ENCODE results near the gene WRAP53. TPM values are rescaled to one million over a fixed set of nuclear protein-coding genes. Genes with fewer than 3 reads are reported as not detected.

Gene WRAP53
- total RNA-seq, 1 donor from 2014 or later: 7.3 TPM

GRCh38 chr17:7700510-7700909 lies 12.2 kb downstream of the WRAP53 start:
- H3K4me3 ChIP-seq (ENCODE audit: low read length in 3 of 3): no peak overlapping the region
- H3K27ac ChIP-seq (ENCODE audit: low read depth, low read length): no peak overlapping the region
- no peaks in the 10 kb centered on the region for H3K9me3 ChIP-seq (ENCODE audit: control insufficient read depth in 3 of 3, low read length in 3 of 3)
- peaks cover 24 to 30% (median 26%) of the 10 kb centered on the region in 3 donors for H3K27me3 ChIP-seq (ENCODE audit: control insufficient read depth in 3 of 3, insufficient read depth in 3 of 3, low read length in 3 of 3)
- peaks cover 0 to 4% (median 0%) of the 10 kb centered on the region in 3 donors for H3K4me1 ChIP-seq (ENCODE audit: control insufficient read depth in 3 of 3, insufficient read depth in 3 of 3, low read length in 3 of 3)
- H3K9ac ChIP-seq (ENCODE audit: low read depth in 1 of 3, low read length in 3 of 3): no peak overlapping the region
- peaks cover 15 to 19% (median 17%) of the 10 kb centered on the region in 3 donors for H3K36me3 ChIP-seq (ENCODE audit: control insufficient read depth in 3 of 3, insufficient read depth in 3 of 3, low read length in 3 of 3)

GRCh38 chr17:7701681-7702080 lies 13.4 kb downstream of the WRAP53 start:
- Histone ChIP-seq H3K36me3 (ENCODE audit: control insufficient read depth in 3 of 3, insufficient read depth in 3 of 3, low read length in 3 of 3) (peaks cover 11 to 19% (median 14%) of the 10 kb centered on the region in 3 donors), H3K27me3 (ENCODE audit: control insufficient read depth in 3 of 3, insufficient read depth in 3 of 3, low read length in 3 of 3) (peaks cover 36 to 42% (median 38%) of the 10 kb centered on the region in 3 donors), H3K9me3 (ENCODE audit: control insufficient read depth in 3 of 3, low read length in 3 of 3) (no peaks in the 10 kb centered on the region)

GRCh38 chr17:7702776-7703175 lies 14.5 kb downstream of the WRAP53 start:
- peaks cover 46 to 51% (median 49%) of the 10 kb centered on the region in 3 donors for H3K27me3 ChIP-seq (ENCODE audit: control insufficient read depth in 3 of 3, insufficient read depth in 3 of 3, low read length in 3 of 3)
- no peaks in the 10 kb centered on the region for H3K9me3 ChIP-seq (ENCODE audit: control insufficient read depth in 3 of 3, low read length in 3 of 3)
- H3K27ac ChIP-seq (ENCODE audit: low read depth, low read length): no peak overlapping the region
- peaks cover 11 to 19% (median 14%) of the 10 kb centered on the region in 3 donors for H3K36me3 ChIP-seq (ENCODE audit: control insufficient read depth in 3 of 3, insufficient read depth in 3 of 3, low read length in 3 of 3)
- no peak overlapping the region for H3K4me3 ChIP-seq (ENCODE audit: low read length in 3 of 3)
- peaks cover 0 to 4% (median 0%) of the 10 kb centered on the region in 3 donors for H3K4me1 ChIP-seq (ENCODE audit: control insufficient read depth in 3 of 3, insufficient read depth in 3 of 3, low read length in 3 of 3)
- H3K9ac ChIP-seq (ENCODE audit: low read depth in 1 of 3, low read length in 3 of 3): no peak overlapping the region

More at GRCh38 chr17:7701681-7702080, 13.4 kb downstream of the WRAP53 start:
- peaks cover 0 to 4% (median 0%) of the 10 kb centered on the region in 3 donors for H3K4me1 ChIP-seq (ENCODE audit: control insufficient read depth in 3 of 3, insufficient read depth in 3 of 3, low read length in 3 of 3)
- H3K4me3 ChIP-seq (ENCODE audit: low read length in 3 of 3): no peak overlapping the region
- no peak overlapping the region for H3K9ac ChIP-seq (ENCODE audit: low read depth in 1 of 3, low read length in 3 of 3)
- no peak overlapping the region for H3K27ac ChIP-seq (ENCODE audit: low read depth, low read length)

- H3K9me3 ChIP-seq (ENCODE audit: control insufficient read depth in 3 of 3, low read length in 3 of 3): no peaks in the 10 kb centered on the region
- H3K27me3 ChIP-seq (ENCODE audit: control insufficient read depth in 3 of 3, insufficient read depth in 3 of 3, low read length in 3 of 3): peaks cover 53 to 57% (median 55%) of the 10 kb centered on the region in 3 donors
- no peak overlapping the region for H3K27ac ChIP-seq (ENCODE audit: low read depth, low read length)
- no peak overlapping the region for H3K9ac ChIP-seq (ENCODE audit: low read depth in 1 of 3, low read length in 3 of 3)
- peaks cover 0 to 4% (median 0%) of the 10 kb centered on the region in 3 donors for H3K4me1 ChIP-seq (ENCODE audit: control insufficient read depth in 3 of 3, insufficient read depth in 3 of 3, low read length in 3 of 3)
- H3K4me3 ChIP-seq (ENCODE audit: low read length in 3 of 3): no peak overlapping the region
- H3K36me3 ChIP-seq (ENCODE audit: control insufficient read depth in 3 of 3, insufficient read depth in 3 of 3, low read length in 3 of 3): peaks cover 11 to 19% (median 14%) of the 10 kb centered on the region in 3 donors
These were observed 15.6 kb downstream of the WRAP53 start for GRCh38 chr17:7703584-7704479.

GRCh38 chr17:7704601-7705268 lies 16.5 kb downstream of the WRAP53 start, which contains the start of gene EFNB3:
Gene EFNB3, plus strand, starts transcription at chr17:7705202. Its CDS starts 397 bp downstream, at chr17:7705599.
- Histone ChIP-seq H3K4me1 (ENCODE audit: control insufficient read depth in 3 of 3, insufficient read depth in 3 of 3, low read length in 3 of 3) (peaks cover 0 to 4% (median 0%) of the 10 kb centered on the region in 3 donors), H3K27ac (ENCODE audit: low read depth, low read length) (no peak within 1 kb of the TSS), H3K36me3 (ENCODE audit: control insufficient read depth in 3 of 3, insufficient read depth in 3 of 3, low read length in 3 of 3) (peaks cover 11 to 19% (median 14%) of the 10 kb centered on the region in 3 donors), H3K27me3 (ENCODE audit: control insufficient read depth in 3 of 3, insufficient read depth in 3 of 3, low read length in 3 of 3) (peaks cover 53 to 57% (median 55%) of the 10 kb centered on the region in 3 donors), H3K9me3 (ENCODE audit: control insufficient read depth in 3 of 3, low read length in 3 of 3) (no peaks in the 10 kb centered on the region), H3K4me3 (ENCODE audit: low read length in 3 of 3) (no peak within 1 kb of the TSS), H3K9ac (ENCODE audit: low read depth in 1 of 3, low read length in 3 of 3) (no peak within 1 kb of the TSS)

GRCh38 chr17:7705269-7706255 lies 17.3 kb downstream of the WRAP53 start:
- H3K36me3 ChIP-seq (ENCODE audit: control insufficient read depth in 3 of 3, insufficient read depth in 3 of 3, low read length in 3 of 3): peaks cover 11 to 19% (median 13%) of the 10 kb centered on the region in 3 donors
- H3K9me3 ChIP-seq (ENCODE audit: control insufficient read depth in 3 of 3, low read length in 3 of 3): no peaks in the 10 kb centered on the region
- H3K4me1 ChIP-seq (ENCODE audit: control insufficient read depth in 3 of 3, insufficient read depth in 3 of 3, low read length in 3 of 3): peaks cover 0 to 4% (median 0%) of the 10 kb centered on the region in 3 donors
- H3K9ac ChIP-seq (ENCODE audit: low read depth in 1 of 3, low read length in 3 of 3): no peak overlapping the region
- no peak overlapping the region for H3K27ac ChIP-seq (ENCODE audit: low read depth, low read length)
- no peak overlapping the region for H3K4me3 ChIP-seq (ENCODE audit: low read length in 3 of 3)
- H3K27me3 ChIP-seq (ENCODE audit: control insufficient read depth in 3 of 3, insufficient read depth in 3 of 3, low read length in 3 of 3): peaks cover 55 to 65% (median 61%) of the 10 kb centered on the region in 3 donors

GRCh38 chr17:7706631-7707354 lies 18.5 kb downstream of the WRAP53 start:
- Histone ChIP-seq H3K4me1 (ENCODE audit: control insufficient read depth in 3 of 3, insufficient read depth in 3 of 3, low read length in 3 of 3) (peaks cover 0 to 4% (median 0%) of the 10 kb centered on the region in 3 donors), H3K9me3 (ENCODE audit: control insufficient read depth in 3 of 3, low read length in 3 of 3) (no peaks in the 10 kb centered on the region), H3K36me3 (ENCODE audit: control insufficient read depth in 3 of 3, insufficient read depth in 3 of 3, low read length in 3 of 3) (peaks cover 5 to 13% (median 6%) of the 10 kb centered on the region in 3 donors), H3K27ac (ENCODE audit: low read depth, low read length) (no peak overlapping the region), H3K9ac (ENCODE audit: low read depth in 1 of 3, low read length in 3 of 3) (no peak overlapping the region), H3K27me3 (ENCODE audit: control insufficient read depth in 3 of 3, insufficient read depth in 3 of 3, low read length in 3 of 3) (peaks cover 67 to 77% (median 71%) of the 10 kb centered on the region in 3 donors), H3K4me3 (ENCODE audit: low read length in 3 of 3) (no peak overlapping the region)

GRCh38 chr17:7707446-7707845 lies 19.2 kb downstream of the WRAP53 start:
- Histone ChIP-seq H3K27me3 (ENCODE audit: control insufficient read depth in 3 of 3, insufficient read depth in 3 of 3, low read length in 3 of 3) (peaks cover 74 to 78% (median 76%) of the 10 kb centered on the region in 3 donors), H3K9ac (ENCODE audit: low read depth in 1 of 3, low read length in 3 of 3) (no peak overlapping the region), H3K9me3 (ENCODE audit: control insufficient read depth in 3 of 3, low read length in 3 of 3) (no peaks in the 10 kb centered on the region), H3K4me3 (ENCODE audit: low read length in 3 of 3) (no peak overlapping the region), H3K27ac (ENCODE audit: low read depth, low read length) (no peak overlapping the region), H3K36me3 (ENCODE audit: control insufficient read depth in 3 of 3, insufficient read depth in 3 of 3, low read length in 3 of 3) (peaks cover 1 to 8% (median 4%) of the 10 kb centered on the region in 3 donors), H3K4me1 (ENCODE audit: control insufficient read depth in 3 of 3, insufficient read depth in 3 of 3, low read length in 3 of 3) (peaks cover 0 to 4% (median 0%) of the 10 kb centered on the region in 3 donors)

Measured in skeletal muscle tissue (tissue), 4 donors.